T-helper 22 cell (primary cell): Measurements from ENCODE around the gene PC.
"Not testable (repeated sequence)": the region's sequence is repeated elsewhere in the genome, so short reads cannot be mapped to it uniquely, and the experiment has no call there.

Experiments used
- DNase-seq: peaks from one replicate; pipeline ENCODE4 v3.0.0-alpha.2; 2020; ENCODE audit warnings: low read depth

Gene PC

GRCh38 chr11:66978717-66979116, 20.5 kb upstream of the PC start:
- DNase-seq: no peak

- no peak for DNase-seq
Observed at GRCh38 chr11:66978229-66978628, 20.0 kb upstream of the PC start.

- DNase-seq: no peak
Observed at GRCh38 chr11:66976925-66977324, 18.7 kb upstream of the PC start.

GRCh38 chr11:66976028-66976467, 17.9 kb upstream of the PC start:
- DNase-seq: no peak

- no peak for DNase-seq
Observed at GRCh38 chr11:66975405-66976027, 17.3 kb upstream of the PC start.

- DNase-seq: no peak
Observed at GRCh38 chr11:66974724-66975404, 16.7 kb upstream of the PC start, which contains the start of gene C11orf86. Gene C11orf86, plus strand, starts transcription at chr11:66975304. Its CDS starts 59 bp downstream, at chr11:66975363.

- no peak for DNase-seq
Observed at GRCh38 chr11:66973956-66974580, 15.9 kb upstream of the PC start.

GRCh38 chr11:66971488-66971887, 13.3 kb upstream of the PC start:
- DNase-seq: no peak

- DNase-seq: no peak
Observed at GRCh38 chr11:66970807-66971442, 12.7 kb upstream of the PC start.

GRCh38 chr11:66970371-66970806, 12.2 kb upstream of the PC start:
- no peak for DNase-seq

GRCh38 chr11:66969584-66970225, 11.5 kb upstream of the PC start:
- DNase-seq: no peak

GRCh38 chr11:66967670-66968425, 9.7 kb upstream of the PC start:
- no peak for DNase-seq

GRCh38 chr11:66966351-66966750, 8.2 kb upstream of the PC start:
- no peak for DNase-seq

GRCh38 chr11:66964495-66964894, 6.3 kb upstream of the PC start:
- DNase-seq: no peak

- DNase-seq: no peak
Observed at GRCh38 chr11:66962801-66963200, 4.6 kb upstream of the PC start.

- no peak for DNase-seq
Observed at GRCh38 chr11:66962247-66962646, 4.1 kb upstream of the PC start.

- not testable (repeated sequence) for DNase-seq
Observed at GRCh38 chr11:66961691-66962213, 3.6 kb upstream of the PC start.

- DNase-seq: no peak
Observed at GRCh38 chr11:66958956-66959274, 732 bp upstream of the PC start.

GRCh38 chr11:66957971-66958231, 282 bp downstream of the PC start:
- no peak for DNase-seq

- no peak for DNase-seq
Observed at GRCh38 chr11:66956689-66957290, 1.4 kb downstream of the PC start.

- no peak for DNase-seq
Observed at GRCh38 chr11:66953081-66953833, 4.9 kb downstream of the PC start.
